Forelimb muscle (tissue), 1 donor: Measurements from ENCODE around the gene PTPRE. TPM values are rescaled to one million over a fixed set of nuclear protein-coding genes. Genes with fewer than 3 reads are reported as not detected.
"Not testable (repeated sequence)": the region's sequence is repeated elsewhere in the genome, so short reads cannot be mapped to it uniquely, and the experiment has no call there.

Experiments
- DNase-seq: peaks from one replicate; pipeline ENCODE4 v3.0.0-alpha.2; 2013; ENCODE audit warnings: low read depth
- polyA plus RNA-seq: library from polyadenylated mRNA; unstranded; fragments of 120-200 nt; gene quantifications from one replicate; pipeline ENCODE4 v1.2.1, GENCODE V29; 2013; ENCODE audit not compliant: insufficient read length

PTPRE gene
- polyA plus RNA-seq, 1 donor: 7.8 TPM

DNA sequence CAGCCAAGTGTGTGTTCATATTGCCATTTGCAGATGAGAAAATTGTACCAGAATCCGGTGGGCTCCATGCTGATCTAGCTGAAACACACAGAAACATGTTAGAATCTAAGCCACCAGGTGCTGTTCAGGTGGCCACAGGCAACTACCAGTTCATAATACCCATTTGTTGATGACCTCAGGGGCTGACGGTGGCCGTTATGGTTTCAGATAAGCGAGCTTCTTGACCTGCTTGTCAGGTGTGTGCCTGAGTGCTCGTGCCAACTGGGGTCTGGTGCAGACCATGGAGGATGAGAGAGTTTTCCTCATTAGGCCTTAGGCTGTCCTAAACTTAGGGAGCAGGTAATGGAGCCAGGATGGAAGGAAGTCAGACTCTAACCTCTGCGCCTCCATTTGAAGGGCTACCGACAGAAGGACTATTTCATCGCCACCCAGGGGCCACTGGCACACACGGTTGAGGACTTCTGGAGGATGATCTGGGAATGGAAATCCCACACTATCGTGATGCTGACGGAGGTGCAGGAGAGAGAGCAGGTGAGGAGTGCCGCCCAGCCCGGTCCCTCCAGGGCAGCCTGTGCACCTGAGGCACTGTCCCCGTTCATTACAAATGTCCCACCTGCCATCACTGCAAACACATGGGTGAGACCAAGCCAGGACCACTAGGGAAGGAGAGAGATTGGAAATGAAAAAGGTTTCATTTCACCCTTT, 166.2 kb downstream of the PTPRE start:
- no peak for DNase-seq

DNA sequence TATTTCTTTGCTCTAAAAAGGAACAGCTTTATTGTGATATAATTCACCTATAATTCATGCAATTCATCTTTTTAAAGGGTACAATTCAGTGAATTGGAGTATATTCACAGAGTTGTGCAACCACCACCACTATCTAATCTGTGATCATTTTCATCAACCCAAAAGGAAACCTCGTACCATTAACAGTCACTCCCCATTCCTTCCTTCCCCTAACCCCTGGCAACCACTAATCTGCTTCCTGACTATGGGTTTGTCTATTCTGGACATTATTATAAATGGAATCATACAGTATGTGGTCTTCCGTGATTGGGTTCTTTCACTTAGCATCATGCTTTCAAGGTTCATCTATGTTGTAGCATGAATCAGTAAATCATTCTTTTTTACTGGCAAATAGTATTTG, 167.0 kb downstream of the PTPRE start:
- DNase-seq: no peak

DNA sequence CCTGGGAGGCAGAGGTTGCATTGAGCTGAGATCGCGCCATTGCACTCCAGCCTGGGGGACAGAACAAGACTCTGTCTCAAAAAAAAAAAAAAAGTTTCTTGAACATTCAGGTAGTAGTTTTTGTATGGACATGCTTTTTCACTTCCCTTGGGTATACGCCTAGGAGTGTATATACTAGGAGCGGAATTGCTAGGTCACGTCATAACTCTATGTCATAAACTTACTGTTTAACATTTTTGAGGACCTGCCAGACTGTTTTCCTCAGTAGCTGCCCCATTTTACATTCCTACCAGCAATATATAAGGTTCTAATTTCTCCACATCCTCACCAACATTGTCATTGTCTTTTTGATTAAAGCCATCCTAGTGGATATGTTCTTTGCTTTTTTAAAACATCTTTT, 167.7 kb downstream of the PTPRE start:
- no peak for DNase-seq

DNA sequence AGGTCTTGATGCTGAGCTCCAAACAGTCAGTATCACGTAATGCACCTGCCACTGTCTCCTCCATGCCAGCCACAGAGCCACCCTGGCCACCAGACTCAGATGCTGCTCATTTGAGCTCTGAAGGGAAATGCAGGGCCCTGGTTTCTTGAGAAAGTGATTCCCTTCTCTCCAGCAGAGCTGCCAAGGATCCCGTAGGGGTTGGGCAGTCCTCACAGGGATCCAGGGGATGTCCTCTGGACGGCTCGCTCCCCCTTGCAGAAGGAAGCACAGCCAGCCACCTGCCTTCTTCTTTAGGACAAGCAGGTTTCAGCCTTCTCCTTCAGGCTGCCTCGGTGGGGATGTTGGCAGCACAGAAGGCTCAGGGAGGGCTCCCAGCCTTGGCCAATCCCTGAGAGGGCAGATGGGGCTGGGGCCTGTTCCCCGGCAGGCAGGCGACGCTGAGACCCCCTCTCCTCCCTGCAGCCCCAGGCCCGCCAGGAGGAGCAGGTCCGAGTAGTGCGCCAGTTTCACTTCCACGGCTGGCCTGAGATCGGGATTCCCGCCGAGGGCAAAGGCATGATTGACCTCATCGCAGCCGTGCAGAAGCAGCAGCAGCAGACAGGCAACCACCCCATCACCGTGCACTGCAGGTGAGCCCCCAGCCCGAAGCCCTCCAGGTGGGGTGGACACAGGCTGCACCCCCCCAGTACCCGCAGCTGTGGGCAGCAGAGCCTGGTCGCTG, 170.4 kb downstream of the PTPRE start:
- no peak for DNase-seq

DNA sequence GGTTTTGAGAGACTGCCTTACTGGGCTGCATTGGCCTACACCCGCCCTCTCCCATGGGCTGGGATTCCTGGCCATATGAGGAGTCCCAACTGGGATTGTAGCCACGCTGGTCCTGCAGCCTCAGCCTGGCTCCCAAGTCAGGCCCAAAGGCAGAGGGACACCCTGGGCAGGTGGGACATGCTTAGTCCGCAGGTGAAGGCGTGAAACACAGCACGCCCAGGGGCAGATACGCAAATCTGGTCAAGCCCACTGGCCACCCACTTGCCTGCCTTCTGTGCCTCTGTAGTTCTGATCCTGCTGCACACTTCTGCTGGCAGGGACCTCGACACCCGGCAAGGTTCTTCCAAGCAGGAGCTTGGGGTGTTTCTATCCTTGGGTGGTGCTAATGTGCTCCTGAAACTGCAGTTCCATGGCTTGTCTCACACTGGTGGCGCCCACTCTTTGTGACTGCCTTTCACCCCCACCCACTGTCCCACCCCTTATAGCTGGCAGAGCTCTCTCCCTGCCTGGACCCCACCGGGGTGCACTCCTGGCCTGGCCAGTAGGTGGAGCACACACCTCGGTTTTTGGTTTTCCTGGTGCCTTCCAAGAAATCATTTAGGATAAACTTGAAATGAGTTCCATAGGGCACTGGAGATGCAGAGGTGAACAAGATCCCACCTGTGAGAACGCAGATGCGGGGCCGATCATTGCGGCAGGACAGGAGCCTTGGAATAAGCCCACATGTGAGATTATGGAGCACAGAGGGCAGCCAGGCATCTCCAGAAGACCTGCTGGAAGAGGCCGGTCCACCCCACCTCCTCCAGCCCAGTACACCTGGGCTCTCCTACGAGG, 171.4 kb downstream of the PTPRE start:
- DNase-seq: no peak

DNA sequence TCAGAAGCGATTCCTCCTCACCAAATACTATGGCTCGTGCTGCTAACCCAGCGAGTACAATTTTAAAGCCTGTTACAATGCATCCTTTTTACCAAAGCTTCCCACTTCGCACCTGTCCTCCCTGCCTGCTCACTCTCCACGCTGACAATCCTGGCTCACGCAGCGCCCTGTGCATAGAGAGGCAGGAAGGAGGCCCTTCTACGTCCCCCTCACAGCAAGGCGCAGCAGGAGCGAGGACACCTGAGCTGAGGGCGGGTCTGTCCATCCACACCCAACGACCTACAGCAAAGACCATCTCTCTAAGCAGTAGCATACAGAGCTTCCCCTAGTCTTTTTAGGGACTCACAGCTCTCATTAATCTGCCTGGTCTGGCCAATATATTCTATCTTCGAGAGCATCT, 173.3 kb downstream of the PTPRE start:
- DNase-seq: no peak

DNA sequence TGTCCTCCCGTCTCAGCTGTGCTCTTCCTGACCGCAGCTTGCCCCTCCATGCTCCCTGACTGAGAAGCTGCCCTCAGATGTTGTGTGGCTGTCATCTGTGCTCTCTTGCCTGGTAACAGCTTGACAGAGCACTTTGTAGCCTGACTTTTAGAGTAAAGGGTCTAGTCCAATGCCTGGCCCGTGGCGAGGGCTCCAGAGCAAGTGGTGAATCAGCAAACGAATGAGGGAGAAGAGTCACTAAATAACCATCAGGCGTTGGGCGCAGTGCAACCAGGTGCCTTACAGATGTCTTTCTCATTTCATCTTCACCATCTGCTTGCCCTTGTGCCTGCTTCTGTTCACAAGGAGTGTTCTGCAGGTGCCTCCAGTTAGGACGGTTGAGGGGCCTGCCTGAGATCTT, 173.7 kb downstream of the PTPRE start:
- no peak for DNase-seq

DNA sequence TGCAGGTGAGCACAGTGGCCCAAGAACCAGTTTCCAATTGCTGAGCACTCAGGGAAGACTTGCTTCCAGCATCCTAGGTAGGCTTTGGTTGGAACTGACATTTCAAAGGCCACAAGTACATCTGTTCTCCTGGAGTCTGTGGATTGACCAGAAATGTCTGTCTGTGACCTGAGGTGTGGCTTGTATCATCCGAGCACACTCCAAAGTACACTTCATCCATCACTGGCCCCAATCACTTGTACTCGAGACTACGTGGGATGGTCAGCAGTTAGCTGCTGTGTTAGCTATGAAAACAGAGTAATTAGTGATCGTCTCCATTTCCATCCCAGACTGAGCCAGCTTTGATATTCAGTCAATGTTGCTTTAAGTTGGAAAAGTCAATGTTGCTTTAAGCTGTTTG, 174.3 kb downstream of the PTPRE start:
- DNase-seq: no peak

DNA sequence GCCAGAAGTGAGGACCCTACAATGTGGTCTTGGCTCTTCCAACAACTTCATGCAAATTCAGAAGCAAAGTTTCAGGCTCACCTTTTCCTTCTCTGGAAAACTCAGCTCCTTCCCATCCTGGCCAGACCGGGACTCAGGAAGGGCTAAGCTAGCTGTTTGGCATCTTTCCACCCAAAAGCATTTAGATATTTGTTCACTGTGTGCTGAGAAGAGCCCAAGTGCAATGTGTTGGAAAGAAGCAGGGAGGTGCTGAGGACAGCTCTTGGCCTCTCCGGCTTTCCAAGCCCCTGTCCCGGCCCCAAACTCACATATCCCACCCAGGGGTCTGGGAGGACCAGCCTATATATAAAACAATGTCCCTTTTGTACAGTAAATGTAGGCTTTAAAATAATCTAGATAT, 174.8 kb downstream of the PTPRE start:
- no peak for DNase-seq

DNA sequence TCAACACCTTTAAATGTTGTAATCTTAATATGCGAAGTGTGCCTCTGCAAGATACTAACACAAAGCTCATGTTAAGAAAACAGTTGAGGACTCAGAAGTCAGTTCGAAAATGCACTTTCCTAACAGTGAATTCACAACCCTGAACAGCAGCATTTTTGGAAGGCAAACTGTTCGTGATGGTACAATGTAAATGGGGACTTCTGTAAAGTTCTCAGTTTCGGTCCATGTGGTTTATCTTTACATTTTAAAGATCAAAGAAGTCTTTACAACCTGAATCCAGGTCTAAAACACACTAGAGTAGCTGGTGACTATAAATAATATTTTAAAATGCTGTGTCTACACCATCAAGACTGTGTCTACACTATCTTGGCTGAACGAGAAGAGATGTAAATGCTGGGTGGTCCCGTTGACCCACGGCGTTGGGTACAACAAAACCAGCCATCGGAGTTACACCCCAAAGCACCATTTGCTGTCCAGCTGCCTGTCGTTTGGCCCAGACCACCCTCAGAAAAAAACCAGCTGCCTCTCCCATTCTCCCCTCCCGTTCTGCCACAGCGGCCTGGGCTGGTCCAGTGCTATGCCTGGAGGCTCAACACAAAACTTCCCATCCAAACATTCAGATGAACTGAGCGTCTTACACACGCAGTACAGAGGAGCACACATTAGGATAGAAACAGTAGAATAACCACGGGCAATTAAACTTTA, 176.4 kb downstream of the PTPRE start:
- no peak for DNase-seq

DNA sequence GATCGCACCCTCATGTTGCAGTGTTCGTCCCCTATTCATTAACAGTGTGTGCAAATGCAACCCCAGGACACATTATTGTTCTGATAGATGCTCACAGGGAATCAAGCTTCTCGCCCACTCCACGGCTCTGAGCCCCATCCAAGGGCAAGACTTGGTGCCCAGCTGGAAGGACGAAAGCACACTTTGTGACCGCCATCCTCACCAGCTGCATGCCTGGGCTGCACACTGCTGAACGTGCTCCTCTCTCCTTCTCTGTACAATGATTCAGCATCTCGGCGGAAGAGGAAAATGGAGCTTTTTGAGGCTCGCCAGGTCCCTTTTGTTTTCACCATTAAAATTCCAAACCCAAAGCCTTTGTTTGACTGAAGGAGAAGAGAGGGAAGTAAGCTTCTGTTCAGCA, 177.5 kb downstream of the PTPRE start:
- DNase-seq: no peak

DNA sequence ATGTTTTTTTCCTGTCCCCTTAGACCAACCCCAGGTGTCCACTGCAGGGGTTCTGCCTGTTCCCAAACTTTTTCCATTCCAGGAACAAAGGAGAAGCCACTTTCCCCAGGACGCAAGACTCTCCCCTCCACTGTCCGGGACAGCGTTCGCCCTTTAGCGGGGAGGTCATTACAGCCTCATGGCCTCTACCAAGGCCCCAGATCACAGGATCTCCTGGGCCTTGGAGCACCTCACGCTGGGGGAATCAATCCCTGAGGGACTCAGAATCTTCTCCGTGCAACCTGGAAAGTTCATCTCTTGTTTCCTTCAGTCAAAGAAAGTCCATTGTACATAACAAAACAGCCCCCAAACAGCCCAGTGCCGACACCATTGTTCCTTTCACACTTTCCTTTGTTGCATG, 178.1 kb downstream of the PTPRE start:
- DNase-seq: no peak

DNA sequence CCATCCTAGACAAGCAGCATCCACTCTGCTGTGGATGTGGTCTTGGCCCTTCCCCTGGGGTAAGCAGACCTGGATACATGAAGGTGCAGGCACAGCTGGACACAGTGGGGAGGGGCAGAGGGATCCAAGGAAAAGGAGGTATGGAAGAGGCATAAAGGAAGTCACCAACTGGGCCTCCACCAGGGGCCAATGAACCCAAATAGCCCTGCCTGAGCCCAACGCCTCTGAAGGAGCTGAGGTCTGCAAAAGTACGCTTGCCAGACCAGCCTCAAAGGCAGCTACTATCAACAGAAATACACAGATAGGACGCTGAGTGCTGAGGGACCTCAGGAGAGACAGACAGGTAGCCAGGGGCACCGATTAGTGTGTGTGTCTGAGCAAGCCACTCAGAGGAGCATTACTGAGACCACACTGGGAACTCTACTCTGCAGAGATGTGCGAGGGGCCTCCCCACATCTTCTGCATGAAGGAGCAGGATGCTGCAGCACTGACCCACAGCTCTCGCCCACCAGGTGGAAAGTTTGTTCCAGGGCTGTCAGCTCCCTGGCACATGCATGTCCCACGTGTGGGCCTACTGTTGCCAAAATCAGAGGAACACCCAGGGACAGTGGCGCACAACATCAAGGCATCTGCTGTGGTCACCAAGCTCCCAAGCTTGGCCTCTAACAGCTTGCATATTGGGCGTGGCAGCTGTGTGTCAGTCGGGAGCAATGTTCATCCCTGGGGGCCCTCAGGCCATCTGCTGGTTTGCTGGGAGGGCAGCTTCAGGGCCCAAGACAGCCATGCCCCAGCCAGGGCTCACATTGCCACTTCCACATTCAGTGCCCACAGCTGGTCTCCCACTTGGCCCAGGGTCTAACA, 179.3 kb downstream of the PTPRE start:
- no peak for DNase-seq

DNA sequence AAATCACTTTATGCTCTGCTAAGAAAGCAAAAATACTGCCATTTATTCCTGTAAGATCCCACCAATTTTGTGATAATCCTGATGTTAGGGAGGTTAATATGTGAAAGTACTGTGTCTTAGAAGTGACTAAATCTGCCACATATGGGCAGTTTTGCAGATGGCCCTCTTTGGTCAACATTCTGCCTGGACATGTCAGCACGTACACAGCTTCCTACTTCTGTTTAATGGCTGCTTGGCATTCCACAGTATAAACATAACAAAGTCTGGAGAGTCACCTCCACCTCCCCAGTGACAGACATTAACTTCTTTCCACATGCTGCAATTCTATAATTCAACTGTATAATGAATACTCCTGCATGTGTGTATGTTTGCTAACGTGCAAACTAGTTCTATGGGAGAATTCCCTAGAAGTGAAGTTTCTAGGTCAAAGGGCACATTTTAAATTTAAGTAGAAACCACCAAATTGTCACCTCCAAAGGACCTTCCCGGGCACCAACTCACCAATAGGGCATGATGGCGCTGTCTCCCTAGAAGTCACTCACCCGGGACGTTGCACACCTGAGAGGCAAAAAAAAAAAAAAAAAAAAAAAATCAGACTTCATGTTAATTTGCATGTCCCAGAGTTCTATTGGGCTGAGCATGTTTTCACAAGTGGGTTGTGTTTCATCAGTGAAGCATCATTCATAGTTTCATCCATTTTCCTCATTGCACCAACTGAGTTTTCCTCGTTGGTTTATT, 180.4 kb downstream of the PTPRE start:
- DNase-seq: no peak

DNA sequence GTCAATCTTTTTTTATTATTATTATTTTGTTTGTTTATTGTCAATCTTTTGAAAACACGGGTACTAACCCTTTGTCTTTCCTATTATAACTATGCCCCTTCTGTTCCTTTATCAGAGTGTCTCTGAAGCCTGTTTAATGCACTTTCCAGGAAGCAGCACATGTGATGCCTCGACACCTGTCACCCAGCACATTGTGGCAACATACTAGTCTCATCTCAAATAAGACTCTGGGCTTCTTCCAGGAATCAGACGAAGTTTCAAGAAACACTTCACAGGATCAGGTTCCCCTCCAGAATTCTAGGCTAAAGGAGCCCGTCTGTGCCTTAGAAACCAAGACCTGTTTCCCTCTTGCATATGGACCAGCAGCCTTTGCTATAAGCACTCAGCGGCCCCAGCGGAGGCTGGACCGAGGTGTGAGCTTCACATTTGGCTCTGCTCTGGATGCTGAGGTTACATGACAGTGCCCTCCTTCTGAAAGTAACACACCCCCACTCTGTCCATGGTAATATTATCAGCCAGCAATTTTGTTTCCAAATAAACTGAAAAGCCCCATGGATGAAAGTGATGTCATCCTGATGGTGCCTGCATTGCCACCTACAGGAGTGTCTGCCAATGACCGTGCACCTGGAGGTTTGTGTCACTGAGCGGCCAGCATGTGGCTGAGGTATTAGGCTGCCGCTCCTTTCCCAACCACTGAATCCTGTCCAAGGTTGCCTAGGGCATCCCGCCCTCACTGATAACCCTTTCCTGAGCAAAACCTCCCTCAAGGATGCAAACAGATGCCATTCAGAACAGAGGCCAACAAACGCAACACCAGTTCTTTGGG, 181.2 kb downstream of the PTPRE start:
- no peak for DNase-seq

DNA sequence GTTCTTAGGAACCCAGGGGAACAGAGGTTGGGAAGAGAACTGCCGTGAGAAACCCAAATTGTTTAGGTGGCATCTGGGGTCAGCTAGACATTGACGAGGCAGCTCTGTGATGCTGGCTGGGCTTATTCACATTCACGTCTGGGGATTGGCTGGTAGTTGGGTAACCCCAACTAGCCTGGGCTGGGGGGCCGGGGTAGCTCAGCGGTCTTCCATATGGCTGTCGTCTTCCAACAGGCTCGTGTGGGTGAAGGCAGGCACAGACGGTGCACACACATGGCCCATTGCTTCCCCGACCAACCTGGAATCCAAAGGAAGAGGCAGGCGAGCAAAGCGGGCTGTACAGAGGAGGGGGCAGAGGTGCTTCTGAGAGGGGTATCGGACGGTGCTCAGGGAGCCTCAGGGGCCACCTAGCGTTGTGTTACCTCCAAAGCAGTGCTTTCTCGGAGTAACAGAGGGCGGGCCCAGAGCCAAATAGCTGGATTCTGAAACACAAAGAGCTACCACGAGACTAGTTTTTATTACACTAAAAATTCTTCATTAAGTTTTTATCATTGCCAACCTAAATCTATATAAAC, 184.8 kb downstream of the PTPRE start:
- no peak for DNase-seq

DNA sequence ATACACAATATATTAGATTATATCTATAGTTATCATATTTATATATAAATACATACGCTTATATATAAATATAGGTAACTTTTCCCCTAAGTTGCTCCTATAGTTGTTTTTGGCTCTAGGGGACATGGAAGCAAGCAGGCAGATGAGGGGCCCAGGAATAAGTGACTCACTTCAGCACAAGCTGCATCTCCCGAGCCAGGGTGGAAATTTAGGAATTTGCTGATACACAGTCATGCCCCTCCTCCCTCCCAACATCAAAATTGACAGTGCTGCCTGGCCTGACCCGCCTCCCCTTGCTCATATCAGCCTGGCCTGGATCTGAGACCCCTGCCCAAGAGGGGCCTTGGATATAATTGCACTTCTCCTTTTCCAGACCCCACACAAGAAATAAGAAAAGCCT, 185.6 kb downstream of the PTPRE start:
- DNase-seq: no peak

DNA sequence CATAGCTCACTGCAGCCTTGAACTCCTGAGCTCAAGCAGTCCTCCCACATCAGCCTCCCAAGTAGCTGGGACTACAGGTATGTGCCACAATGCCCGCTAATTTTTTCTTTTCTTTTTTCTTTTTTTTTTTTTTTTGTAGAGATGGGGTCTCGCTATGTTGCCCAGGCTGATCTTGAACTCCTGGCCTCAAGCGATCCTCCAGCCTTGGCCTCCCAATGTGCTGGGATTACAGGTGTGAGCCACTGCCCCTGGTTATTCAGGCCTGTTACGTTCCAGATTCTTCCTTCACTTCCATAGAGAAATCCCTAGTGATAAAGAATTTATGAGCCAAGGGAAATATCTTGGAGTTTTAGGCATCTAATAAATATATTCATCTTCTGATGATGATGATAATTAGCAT, 187.7 kb downstream of the PTPRE start:
- DNase-seq: not testable (repeated sequence)
